Activated CD8-positive, alpha-beta T cell treated with anti-CD3 and anti-CD28 coated beads, Interleukin-2, amount 10 ng/mL, durations not matched to agents 7 days and 5 days (primary cell): Measurements from ENCODE around the gene HLF. TPM values are rescaled to one million over a fixed set of nuclear protein-coding genes. Genes with fewer than 3 reads are reported as not detected.

ENCODE experiments used
- ATAC-seq: fragments of 150-1000 bp; cut with Tn5 transposase; one replicate; pipeline ENCODE4 v1.10.0; 2021; ENCODE audit warnings: moderate library complexity
- CTCF ChIA-PET: fragments of 350-600 bp; sonication (Branson Sonifier 250); formaldehyde crosslinking; loops from one replicate; lab custom pipeline; 2021; ENCODE audit warnings: antibody characterized with exemption; lab: Charles Lee
- POLR2A ChIA-PET: fragments of 350-600 bp; sonication (Branson Sonifier 250); formaldehyde crosslinking; loops from one replicate; lab custom pipeline; 2021; ENCODE audit warnings: antibody characterized with exemption; lab: Charles Lee
- DNase-seq: peaks from one replicate; pipeline ENCODE4 v3.0.0-alpha.2; 2020
- H3K27ac Mint-ChIP-seq: one replicate; pipeline ENCODE4 v1.8.0; 2021; ENCODE audit warnings: mild to moderate bottlenecking, mixed read lengths
- H3K27me3 Mint-ChIP-seq: one replicate; pipeline ENCODE4 v1.8.0; 2021; ENCODE audit warnings: low read depth, mixed read lengths
- H3K36me3 Mint-ChIP-seq: one replicate; pipeline ENCODE4 v1.8.0; 2021; ENCODE audit warnings: low read depth, mixed read lengths
- H3K4me1 Mint-ChIP-seq: one replicate; pipeline ENCODE4 v1.8.0; 2021; ENCODE audit warnings: low read depth, mixed read lengths
- H3K4me3 Mint-ChIP-seq: one replicate; pipeline ENCODE4 v1.8.0; 2021; ENCODE audit warnings: mild to moderate bottlenecking, mixed read lengths
- H3K9me3 Mint-ChIP-seq: one replicate; pipeline ENCODE4 v1.8.0; 2022; ENCODE audit warnings: mixed read lengths; ENCODE audit not compliant: insufficient read depth
- total RNA-seq, 2 experiments: library from RNA; stranded (reverse); gene quantifications; one replicate each; pipeline ENCODE4 v1.2.3, GENCODE V29; 2021

Gene HLF
- total RNA-seq, 2 experiments from 2014 or later: 0.13 to 0.21 TPM

- CTCF ChIA-PET: no interaction called here
- Mint-ChIP-seq H3K9me3 (no peaks in the 10 kb centered on the region), H3K4me1 (no peaks in the 10 kb centered on the region), H3K27me3 (peaks cover 9% of the 10 kb centered on the region), H3K27ac (no peak overlapping the region), H3K4me3 (no peak overlapping the region), H3K36me3 (no peaks in the 10 kb centered on the region)
- ATAC-seq (no peak), DNase-seq (no peak)
- POLR2A ChIA-PET: no interaction called here
Observed at GRCh38 chr17:55305321-55306087, 40.7 kb downstream of the HLF start.

DNA sequence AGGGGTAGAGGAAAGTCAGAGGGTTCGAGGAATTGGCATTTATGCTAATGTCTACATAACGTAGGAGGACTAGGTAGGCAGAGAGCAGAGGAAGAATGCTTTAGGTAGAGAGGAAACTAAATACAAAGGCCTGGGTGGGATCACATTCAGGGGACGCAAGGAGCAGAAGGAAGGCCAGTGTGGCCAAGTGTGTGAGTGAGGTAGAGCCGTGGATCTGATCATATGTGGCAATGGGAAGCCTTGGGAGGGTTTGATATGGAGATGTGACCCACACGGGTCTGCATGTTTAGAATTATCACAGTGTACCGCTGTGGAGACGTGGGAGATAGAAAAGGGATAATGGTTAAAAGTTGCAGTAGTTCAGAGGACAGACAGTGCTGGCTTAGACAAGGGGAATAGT, 43.1 kb downstream of the HLF start:
- Mint-ChIP-seq H3K36me3 (no peaks in the 10 kb centered on the region), H3K4me1 (no peaks in the 10 kb centered on the region), H3K27ac (no peak overlapping the region), H3K27me3 (peaks cover 15% of the 10 kb centered on the region), H3K4me3 (no peak overlapping the region), H3K9me3 (no peaks in the 10 kb centered on the region)
- CTCF ChIA-PET: no interaction called here
- no peak for ATAC-seq
- no peak for DNase-seq
- POLR2A ChIA-PET: no interaction called here

GRCh38 chr17:55308613-55309391, 44.0 kb downstream of the HLF start:
- H3K9me3 Mint-ChIP-seq: no peaks in the 10 kb centered on the region
- CTCF ChIA-PET: interaction anchor here (1.5 kb wide), 1 partner anchor 48 kb away, joined by 3 read pairs; no protein-coding TSS in a partner anchor
- ATAC-seq: no peak

GRCh38 chr17:55311767-55312375, 47.1 kb downstream of the HLF start:
- no peaks in the 10 kb centered on the region for H3K4me1 Mint-ChIP-seq
- DNase-seq (no peak), ATAC-seq (no peak)
- ChIA-PET CTCF (no interaction called here), POLR2A (no interaction called here)
- no peak overlapping the region for H3K4me3 Mint-ChIP-seq
- H3K36me3 Mint-ChIP-seq: no peaks in the 10 kb centered on the region
- H3K9me3 Mint-ChIP-seq: no peaks in the 10 kb centered on the region
- H3K27me3 Mint-ChIP-seq: peaks cover 31% of the 10 kb centered on the region
- no peak overlapping the region for H3K27ac Mint-ChIP-seq

More at GRCh38 chr17:55308613-55309391, 44.0 kb downstream of the HLF start:
- POLR2A ChIA-PET: no interaction called here
- no peaks in the 10 kb centered on the region for H3K4me1 Mint-ChIP-seq
- DNase-seq: no peak
- H3K4me3 Mint-ChIP-seq: no peak overlapping the region
- peaks cover 22% of the 10 kb centered on the region for H3K27me3 Mint-ChIP-seq
- no peaks in the 10 kb centered on the region for H3K36me3 Mint-ChIP-seq
- H3K27ac Mint-ChIP-seq: no peak overlapping the region

- no peaks in the 10 kb centered on the region for H3K9me3 Mint-ChIP-seq
- no peak overlapping the region for H3K27ac Mint-ChIP-seq
Observed at GRCh38 chr17:55312852-55313251, 48.1 kb downstream of the HLF start.

GRCh38 chr17:55314061-55314783, 49.5 kb downstream of the HLF start:
- H3K27ac Mint-ChIP-seq: no peak overlapping the region
- H3K27me3 Mint-ChIP-seq: peaks cover 27% of the 10 kb centered on the region
- no peaks in the 10 kb centered on the region for H3K9me3 Mint-ChIP-seq
- ChIA-PET CTCF (interaction anchor here (0.6 to 1.5 kb wide), 3 partner anchors 12 to 412 kb away, joined by 3 to 4 read pairs (median 3); no protein-coding TSS in a partner anchor), POLR2A (interaction anchor here (0.6 kb wide), 2 partner anchors 14 to 223 kb away, joined by 3 to 4 read pairs; no protein-coding TSS in a partner anchor)
- no peaks in the 10 kb centered on the region for H3K36me3 Mint-ChIP-seq
- H3K4me3 Mint-ChIP-seq: no peak overlapping the region
- H3K4me1 Mint-ChIP-seq: no peaks in the 10 kb centered on the region
- no peak for DNase-seq
- ATAC-seq: no peak

More at GRCh38 chr17:55312852-55313251, 48.1 kb downstream of the HLF start:
- no peak for ATAC-seq
- peaks cover 30% of the 10 kb centered on the region for H3K27me3 Mint-ChIP-seq
- H3K4me3 Mint-ChIP-seq: no peak overlapping the region
- H3K4me1 Mint-ChIP-seq: no peaks in the 10 kb centered on the region
- ChIA-PET CTCF (no interaction called here), POLR2A (no interaction called here)
- DNase-seq: no peak
- H3K36me3 Mint-ChIP-seq: no peaks in the 10 kb centered on the region

- no peaks in the 10 kb centered on the region for H3K9me3 Mint-ChIP-seq
- H3K27me3 Mint-ChIP-seq: peaks cover 22% of the 10 kb centered on the region
- H3K4me1 Mint-ChIP-seq: no peaks in the 10 kb centered on the region
- no peaks in the 10 kb centered on the region for H3K36me3 Mint-ChIP-seq
- H3K4me3 Mint-ChIP-seq: no peak overlapping the region
- ChIA-PET CTCF (interaction anchor here (1.0 to 1.5 kb wide), 2 partner anchors 24 to 42 kb away, joined by 3 to 4 read pairs; no protein-coding TSS in a partner anchor), POLR2A (no interaction called here)
- H3K27ac Mint-ChIP-seq: no peak overlapping the region
- DNase-seq (no peak), ATAC-seq (no peak)
Observed at GRCh38 chr17:55314784-55315491, 50.2 kb downstream of the HLF start.

GRCh38 chr17:55316499-55316898, 51.7 kb downstream of the HLF start:
- H3K4me3 Mint-ChIP-seq: no peak overlapping the region
- CTCF ChIA-PET: no interaction called here
- no peaks in the 10 kb centered on the region for H3K9me3 Mint-ChIP-seq
- DNase-seq (no peak), ATAC-seq (no peak)
- POLR2A ChIA-PET: no interaction called here
- H3K4me1 Mint-ChIP-seq: no peaks in the 10 kb centered on the region
- H3K27me3 Mint-ChIP-seq: peaks cover 22% of the 10 kb centered on the region
- H3K27ac Mint-ChIP-seq: no peak overlapping the region
- H3K36me3 Mint-ChIP-seq: no peaks in the 10 kb centered on the region

DNA sequence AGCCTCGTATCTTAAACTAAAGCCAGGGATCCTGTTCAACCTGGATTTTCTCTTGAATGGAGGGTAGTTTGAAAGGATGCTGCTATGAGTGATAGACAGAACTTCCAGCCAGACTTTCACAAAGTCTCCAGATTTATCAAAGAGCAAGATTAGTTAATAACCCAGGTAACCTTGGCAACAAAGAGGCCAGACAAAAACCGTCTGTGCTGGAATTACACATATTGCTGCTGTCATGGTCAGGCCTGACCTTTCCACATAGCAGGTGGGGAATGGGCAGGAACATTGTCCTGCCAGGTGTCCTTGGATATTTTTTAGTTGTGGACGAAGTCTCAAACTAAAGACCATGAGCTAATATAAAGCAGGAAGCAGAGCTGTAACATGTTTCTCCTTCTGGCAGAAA, 52.5 kb downstream of the HLF start:
- Mint-ChIP-seq H3K9me3 (no peaks in the 10 kb centered on the region), H3K36me3 (no peaks in the 10 kb centered on the region), H3K4me3 (no peak overlapping the region), H3K4me1 (no peaks in the 10 kb centered on the region), H3K27ac (no peak overlapping the region), H3K27me3 (peaks cover 16% of the 10 kb centered on the region)
- CTCF ChIA-PET: no interaction called here
- ATAC-seq: no peak
- DNase-seq: no peak
- POLR2A ChIA-PET: no interaction called here

- no peak overlapping the region for H3K4me3 Mint-ChIP-seq
- CTCF ChIA-PET: no interaction called here
- H3K9me3 Mint-ChIP-seq: no peaks in the 10 kb centered on the region
- H3K36me3 Mint-ChIP-seq: no peaks in the 10 kb centered on the region
- no peak overlapping the region for H3K27ac Mint-ChIP-seq
- no peaks in the 10 kb centered on the region for H3K4me1 Mint-ChIP-seq
- POLR2A ChIA-PET: no interaction called here
- DNase-seq (no peak), ATAC-seq (no peak)
- peaks cover 16% of the 10 kb centered on the region for H3K27me3 Mint-ChIP-seq
Observed at GRCh38 chr17:55318081-55318480, 53.3 kb downstream of the HLF start.
